PC-9 (cell line): Measurements from ENCODE around the gene SLC41A3. TPM values are rescaled to one million over a fixed set of nuclear protein-coding genes. Genes with fewer than 3 reads are reported as not detected.
A peak's percentile ranks its signal among the peaks of the same experiment; 100 is the strongest.

ENCODE experiments used
- BruUV-seq: library from RNA; stranded (reverse); fragments of 400-500 nt; replicated peaks from 2 replicates; lab custom pipeline; 2021; lab: Mats Ljungman, UMichigan
- CTCF ChIA-PET: fragments of 300-600 bp; sonication (Branson Sonifier 250); formaldehyde crosslinking; loops from one replicate; lab custom pipeline; 2022; ENCODE audit warnings: antibody characterized with exemption; lab: Charles Lee
- POLR2A ChIA-PET: fragments of 300-600 bp; sonication (Branson Sonifier 250); formaldehyde crosslinking; loops from one replicate; lab custom pipeline; 2022; ENCODE audit warnings: antibody characterized with exemption; ENCODE audit not compliant: unreplicated experiment; lab: Charles Lee
- DNase-seq, 2 experiments: peaks; one replicate each; pipeline versions ENCODE4 v3.0.0 to v3.0.0-alpha.2; 2015 to 2022; ENCODE audit warnings: mixed read lengths in 1 of 2
- H2AFZ ChIP-seq: fragments of 200-600 bp; sonication (generic); 2 replicates; pipeline ENCODE4 v1.8.1; 2017; ENCODE audit warnings: antibody characterized with exemption
- H3F3A ChIP-seq: fragments of 200-600 bp; sonication (generic); 2 replicates; pipeline ENCODE4 v1.8.1; 2017; ENCODE audit warnings: antibody characterized with exemption, mild to moderate bottlenecking, low read depth; ENCODE audit not compliant: insufficient read depth
- H3K27ac ChIP-seq: fragments of 200-600 bp; sonication (generic); 2 replicates; pipeline ENCODE4 v1.6.1; 2016; ENCODE audit warnings: mixed run types
- H3K27me3 ChIP-seq: fragments of 200-600 bp; sonication (generic); 2 replicates; pipeline ENCODE4 v1.6.1; 2016; ENCODE audit warnings: low read depth, mixed run types; ENCODE audit not compliant: insufficient read depth
- H3K36me3 ChIP-seq: fragments of 200-600 bp; sonication (generic); 2 replicates; pipeline ENCODE4 v1.6.1; 2016; ENCODE audit warnings: low read depth, mixed run types
- H3K4me1 ChIP-seq: fragments of 200-600 bp; sonication (generic); replicated peaks from 2 replicates; pipeline ENCODE4 v1.6.1; 2016; ENCODE audit warnings: mixed run types; ENCODE audit not compliant: insufficient read depth
- H3K4me2 ChIP-seq: fragments of 200-600 bp; sonication (generic); 2 replicates; pipeline ENCODE4 v1.6.1; 2017; ENCODE audit warnings: mixed run types
- H3K4me3 ChIP-seq: fragments of 200-600 bp; sonication (generic); 2 replicates; pipeline ENCODE4 v1.6.1; 2016; ENCODE audit warnings: mixed run types
- H3K79me2 ChIP-seq: fragments of 200-600 bp; sonication (generic); 2 replicates; pipeline ENCODE4 v1.6.1; 2017; ENCODE audit warnings: low read depth, mixed run types
- H3K9me2 ChIP-seq: fragments of 200-600 bp; sonication (generic); 2 replicates; pipeline ENCODE4 v1.8.1; 2017; ENCODE audit warnings: mild to moderate bottlenecking; ENCODE audit not compliant: insufficient read depth
- H3K9me3 ChIP-seq: fragments of 200-600 bp; sonication (generic); 2 replicates; pipeline ENCODE4 v1.8.1; 2016; ENCODE audit warnings: low read depth; ENCODE audit not compliant: insufficient read depth
- H4K20me1 ChIP-seq: fragments of 200-600 bp; sonication (generic); 2 replicates; pipeline ENCODE4 v1.8.1; 2017; ENCODE audit not compliant: insufficient read depth
- EZH2 ChIP-seq: fragments of 200-600 bp; sonication (generic); IDR thresholded peaks from 2 replicates; pipeline ENCODE4 v1.8.0; 2017; ENCODE audit warnings: antibody characterized with exemption, low read depth
- intact Hi-C: fragments of 100-400 bp; cut with micrococcal nuclease; formaldehyde crosslinking; loops from one replicate; pipeline ENCODE4 v1.10.0; 2022; ENCODE audit not compliant: unreplicated experiment
- total RNA-seq: library from RNA; stranded (reverse); gene quantifications from 2 replicates; pipeline ENCODE4 v1.2.3, GENCODE V29; 2021
- TF ChIP-seq, protein P1 (sequence below): fragments of 200-600 bp; sonication (generic); conservative IDR thresholded peaks from 2 replicates; pipeline ENCODE4 v1.6.1; 2017; ENCODE audit warnings: mixed run types, antibody characterized with exemption, mild to moderate bottlenecking, moderate library complexity

Gene SLC41A3
- total RNA-seq, 1 experiment from 2014 or later: 67.0 TPM

DNA sequence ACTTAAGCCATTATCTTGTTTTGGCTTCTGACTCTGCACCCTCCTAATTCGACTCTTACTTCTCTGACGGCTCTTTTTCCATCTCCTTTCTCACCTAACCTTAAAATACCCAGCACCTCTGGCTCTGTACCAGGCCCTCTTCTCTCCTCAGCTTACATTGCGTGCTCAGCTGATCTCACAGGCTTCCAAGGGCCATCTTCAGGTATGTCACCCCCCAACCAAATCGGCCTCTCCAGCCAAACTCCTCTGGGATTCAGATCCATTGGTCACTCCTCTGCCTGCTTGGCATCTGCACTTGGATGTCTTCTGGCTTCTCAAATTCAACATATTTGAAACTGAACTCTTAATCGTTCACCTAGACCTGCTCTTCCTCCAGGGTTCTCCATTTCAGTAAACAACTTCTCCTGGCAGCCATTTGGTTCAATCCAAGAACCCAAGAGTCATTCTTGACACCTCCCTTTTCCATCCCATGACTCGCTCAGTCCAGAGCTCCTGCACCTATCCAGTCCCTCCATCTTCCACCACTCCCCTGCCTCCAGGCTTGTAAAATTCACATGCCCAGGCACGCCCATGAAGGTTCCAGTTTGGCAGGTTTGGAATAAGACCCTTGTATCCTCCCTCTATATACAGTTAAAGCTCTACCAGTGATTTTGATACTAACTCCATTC, 35.2 kb upstream of the SLC41A3 start:
- TF ChIP-seq EZH2: no peak
- intact Hi-C loops: no loop called here
- Histone ChIP-seq H3K27me3 (no peaks in the 10 kb centered on the region), H3K9me3 (no peaks in the 10 kb centered on the region), H3K4me2 (0 out of 2 replicates have a peak overlapping the region, but pooled peaks have one; percentile 5), H3K4me3 (no peak overlapping the region), H2AFZ (no peak overlapping the region), H3K27ac (no peak overlapping the region), H3F3A (no peaks in the 10 kb centered on the region), H3K9me2 (no peaks in the 10 kb centered on the region), H3K36me3 (no peaks in the 10 kb centered on the region), H3K79me2 (no peaks in the 10 kb centered on the region), H3K4me1 (peaks cover 9% of the 10 kb centered on the region; the same call in 1 of the 2 replicates), H4K20me1 (no peaks in the 10 kb centered on the region)
- BruUV-seq: no TSS peak
- ChIA-PET POLR2A (interaction anchor here (0.7 kb wide), 1 partner anchor 165 kb away, joined by 3 read pairs; no protein-coding TSS in a partner anchor), CTCF (no interaction called here)
- DNase-seq: peak in 1 of 2 experiments; percentile 55

DNA sequence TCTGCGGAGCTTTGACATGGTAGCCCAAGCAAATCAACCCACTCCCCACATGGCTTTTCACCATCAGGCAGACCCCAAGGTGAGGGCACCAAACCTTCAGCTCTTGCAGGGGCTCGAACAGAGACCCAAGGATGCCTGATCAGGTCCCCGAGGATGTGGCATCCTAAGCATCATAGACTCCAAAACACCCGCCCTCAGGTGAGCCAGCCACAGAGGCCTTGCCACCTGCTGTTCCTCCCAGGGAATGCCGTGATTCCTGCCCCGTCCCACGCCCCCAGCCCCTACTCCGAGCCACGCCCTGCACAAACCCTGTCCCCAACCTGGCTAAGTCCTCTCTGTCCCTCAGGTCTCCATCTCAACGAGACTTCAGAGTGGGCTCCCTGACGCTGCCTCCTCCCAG, 34.7 kb upstream of the SLC41A3 start:
- H3K9me2 ChIP-seq: no peaks in the 10 kb centered on the region
- intact Hi-C loops: no loop called here
- H3K27me3 ChIP-seq: no peaks in the 10 kb centered on the region
- no peak overlapping the region for H3K27ac ChIP-seq
- TF ChIP-seq, protein P1, sequence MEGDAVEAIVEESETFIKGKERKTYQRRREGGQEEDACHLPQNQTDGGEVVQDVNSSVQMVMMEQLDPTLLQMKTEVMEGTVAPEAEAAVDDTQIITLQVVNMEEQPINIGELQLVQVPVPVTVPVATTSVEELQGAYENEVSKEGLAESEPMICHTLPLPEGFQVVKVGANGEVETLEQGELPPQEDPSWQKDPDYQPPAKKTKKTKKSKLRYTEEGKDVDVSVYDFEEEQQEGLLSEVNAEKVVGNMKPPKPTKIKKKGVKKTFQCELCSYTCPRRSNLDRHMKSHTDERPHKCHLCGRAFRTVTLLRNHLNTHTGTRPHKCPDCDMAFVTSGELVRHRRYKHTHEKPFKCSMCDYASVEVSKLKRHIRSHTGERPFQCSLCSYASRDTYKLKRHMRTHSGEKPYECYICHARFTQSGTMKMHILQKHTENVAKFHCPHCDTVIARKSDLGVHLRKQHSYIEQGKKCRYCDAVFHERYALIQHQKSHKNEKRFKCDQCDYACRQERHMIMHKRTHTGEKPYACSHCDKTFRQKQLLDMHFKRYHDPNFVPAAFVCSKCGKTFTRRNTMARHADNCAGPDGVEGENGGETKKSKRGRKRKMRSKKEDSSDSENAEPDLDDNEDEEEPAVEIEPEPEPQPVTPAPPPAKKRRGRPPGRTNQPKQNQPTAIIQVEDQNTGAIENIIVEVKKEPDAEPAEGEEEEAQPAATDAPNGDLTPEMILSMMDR: no peak
- TF ChIP-seq EZH2: no peak
- no peak for DNase-seq
- H3K79me2 ChIP-seq: no peaks in the 10 kb centered on the region
- ChIA-PET CTCF (no interaction called here), POLR2A (no interaction called here)
- BruUV-seq: no TSS peak
- H2AFZ ChIP-seq: no peak overlapping the region
- no peaks in the 10 kb centered on the region for H3K36me3 ChIP-seq
- no peaks in the 10 kb centered on the region for H3F3A ChIP-seq
- no peaks in the 10 kb centered on the region for H3K9me3 ChIP-seq
- peaks cover 9% of the 10 kb centered on the region; the same call in 1 of the 2 replicates for H3K4me1 ChIP-seq
- H3K4me3 ChIP-seq: no peak overlapping the region
- H3K4me2 ChIP-seq: no peak overlapping the region
- no peaks in the 10 kb centered on the region for H4K20me1 ChIP-seq

DNA sequence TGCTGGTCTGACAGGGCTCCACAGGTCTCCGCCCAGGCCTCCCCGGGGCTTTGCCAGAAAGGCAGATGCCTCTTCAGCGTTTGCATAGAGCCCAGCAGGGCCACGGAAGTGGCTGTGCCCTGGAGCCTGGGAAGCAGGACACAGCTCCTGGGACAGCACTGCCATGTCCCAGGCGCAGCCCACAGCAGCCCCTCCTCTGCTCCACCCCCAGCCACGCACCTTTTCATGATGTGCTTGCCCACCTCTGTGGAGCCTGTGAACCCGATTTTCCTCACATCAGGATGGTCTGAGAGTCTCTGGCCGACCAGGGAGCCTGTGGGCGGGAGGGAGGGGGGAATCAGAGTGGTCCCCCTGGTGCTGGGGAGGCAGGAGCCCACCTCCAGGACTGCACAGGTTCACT, 33.9 kb upstream of the SLC41A3 start:
- intact Hi-C loops: no loop called here
- Histone ChIP-seq H3K27me3 (no peaks in the 10 kb centered on the region), H3F3A (no peaks in the 10 kb centered on the region), H4K20me1 (no peaks in the 10 kb centered on the region), H3K4me2 (no peak overlapping the region), H3K36me3 (no peaks in the 10 kb centered on the region), H3K9me2 (no peaks in the 10 kb centered on the region), H3K4me1 (peaks cover 9% of the 10 kb centered on the region; the same call in 1 of the 2 replicates), H3K27ac (no peak overlapping the region), H2AFZ (no peak overlapping the region), H3K9me3 (no peaks in the 10 kb centered on the region), H3K79me2 (no peaks in the 10 kb centered on the region), H3K4me3 (no peak overlapping the region)
- ChIA-PET POLR2A (no interaction called here), CTCF (no interaction called here)
- BruUV-seq: no TSS peak
- no peak for DNase-seq
- TF ChIP-seq, protein P1: no peak
- TF ChIP-seq EZH2: no peak
